PC-3 (cell line): Measurements from ENCODE around the gene ERGIC1. TPM values are rescaled to one million over a fixed set of nuclear protein-coding genes. Genes with fewer than 3 reads are reported as not detected.

Source experiments
- ATAC-seq: fragments of 200-7000 bp; cut with Tn5 transposase; 2 replicates; pipeline ENCODE4 v1.9.1; 2020; ENCODE audit warnings: mild to moderate bottlenecking, moderate library complexity
- BruUV-seq: library from RNA; stranded (reverse); fragments of 400-500 nt; replicated peaks from 2 replicates; lab custom pipeline; 2021; lab: Mats Ljungman, UMichigan
- CTCF ChIA-PET: fragments of 300-600 bp; sonication (Branson Sonifier 250); formaldehyde crosslinking; loops from one replicate; lab custom pipeline; 2022; ENCODE audit warnings: antibody characterized with exemption; lab: Charles Lee
- POLR2A ChIA-PET: fragments of 300-600 bp; sonication (Branson Sonifier 250); formaldehyde crosslinking; loops from one replicate; lab custom pipeline; 2022; ENCODE audit warnings: antibody characterized with exemption; ENCODE audit not compliant: unreplicated experiment; lab: Charles Lee
- DNase-seq: peaks from one replicate; pipeline ENCODE4 v3.0.0-alpha.2; 2015
- H2AFZ ChIP-seq: fragments of 300-600 bp; sonication (generic); 2 replicates; pipeline ENCODE4 v1.6.0; 2016; ENCODE audit warnings: antibody characterized with exemption, low read length
- H3F3A ChIP-seq: fragments of 300-600 bp; sonication (generic); one replicate; pipeline ENCODE4 v1.6.0; 2017; ENCODE audit warnings: antibody characterized with exemption, low read length, control low read depth, mild to moderate bottlenecking; ENCODE audit not compliant: unreplicated experiment
- H3K27ac ChIP-seq: fragments of 300-600 bp; sonication (generic); 2 replicates; pipeline ENCODE4 v1.5.1; 2016; ENCODE audit warnings: mild to moderate bottlenecking, low read length
- H3K27me3 ChIP-seq: fragments of 300-600 bp; sonication (generic); 2 replicates; pipeline ENCODE4 v1.6.1; 2016; ENCODE audit warnings: low read length, mixed read lengths
- H3K36me3 ChIP-seq: fragments of 300-600 bp; sonication (generic); 2 replicates; pipeline ENCODE4 v1.6.1; 2016; ENCODE audit warnings: low read depth, mixed run types, low read length, mixed read lengths
- H3K4me1 ChIP-seq: fragments of 300-600 bp; sonication (generic); 2 replicates; pipeline ENCODE4 v1.5.1; 2016; ENCODE audit warnings: low read length; ENCODE audit not compliant: insufficient read depth
- H3K4me2 ChIP-seq: fragments of 300-600 bp; sonication (generic); 2 replicates; pipeline ENCODE4 v1.6.0; 2016; ENCODE audit warnings: low read length
- H3K4me3 ChIP-seq: fragments of 300-600 bp; sonication (generic); 2 replicates; pipeline ENCODE4 v1.5.1; 2016; ENCODE audit warnings: mild to moderate bottlenecking, low read length, mixed read lengths
- H3K79me2 ChIP-seq: fragments of 300-600 bp; sonication (generic); 2 replicates; pipeline ENCODE4 v1.6.1; 2017; ENCODE audit warnings: low read length, mixed read lengths
- H3K9ac ChIP-seq: fragments of 300-600 bp; sonication (generic); 2 replicates; pipeline ENCODE4 v1.6.0; 2016; ENCODE audit warnings: mild to moderate bottlenecking, low read length
- H3K9me2 ChIP-seq: fragments of 300-600 bp; sonication (generic); replicated peaks from 2 replicates; pipeline ENCODE4 v1.6.1; 2016; ENCODE audit warnings: mixed run types, low read length, mixed read lengths
- H3K9me3 ChIP-seq: fragments of 300-600 bp; sonication (generic); 2 replicates; pipeline ENCODE4 v1.6.1; 2016; ENCODE audit warnings: low read length, mixed read lengths
- H4K20me1 ChIP-seq: fragments of 300-600 bp; sonication (generic); 2 replicates; pipeline ENCODE4 v1.6.1; 2016; ENCODE audit warnings: low read length, mixed read lengths
- CTCF ChIP-seq: fragments of 300-600 bp; sonication (generic); conservative IDR thresholded peaks from 2 replicates; pipeline ENCODE4 v1.5.1; 2017; ENCODE audit warnings: antibody characterized with exemption, low read depth, mild to moderate bottlenecking, low read length
- EZH2 ChIP-seq: fragments of 300-600 bp; sonication (generic); IDR thresholded peaks from one replicate; pipeline ENCODE4 v1.6.1; 2017; ENCODE audit warnings: antibody characterized with exemption, mild to moderate bottlenecking, low read length; ENCODE audit not compliant: unreplicated experiment
- EZH2phosphoT487 ChIP-seq: fragments of 300-600 bp; sonication (generic); IDR thresholded peaks from 2 replicates; pipeline ENCODE4 v1.6.1; 2018; ENCODE audit warnings: mild to moderate bottlenecking, antibody characterized with exemption, low read length, borderline replicate concordance
- intact Hi-C: fragments of 100-400 bp; cut with micrococcal nuclease; formaldehyde crosslinking; loops from 2 replicates; pipeline ENCODE4 v1.9.0; 2023
- total RNA-seq: library from RNA; depleted of rRNA; stranded (reverse); fragments of >200 nt; gene quantifications from 2 replicates; pipeline ENCODE4 v1.2.3, GENCODE V29; 2014

ERGIC1 gene
- total RNA-seq, 1 experiment from 2014 or later, result 148 TPM

GRCh38 chr5:172953776-172954675 is 120.0 kb downstream of the ERGIC1 start:
- peak; percentile 25 for DNase-seq

DNA sequence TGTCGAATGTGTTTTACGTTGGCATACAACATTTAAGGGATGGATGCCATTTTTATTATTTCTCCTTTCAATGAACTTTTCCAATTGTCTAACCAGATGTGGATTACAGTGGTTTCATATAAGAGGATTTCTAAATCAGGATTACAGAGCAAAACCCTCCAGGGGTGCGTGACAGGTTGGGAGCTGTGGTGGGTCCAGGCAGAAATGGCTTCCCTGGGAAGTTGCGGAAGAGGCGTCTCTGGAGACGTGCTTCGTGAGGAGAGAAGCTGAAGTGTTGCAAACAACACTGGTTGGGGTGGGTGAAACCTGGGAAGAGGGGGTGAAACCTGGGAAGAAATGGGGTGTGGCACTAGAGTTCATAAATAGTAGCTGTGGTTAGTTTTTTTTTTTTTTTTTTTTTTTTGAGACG is 120.7 kb downstream of the ERGIC1 start:
- Histone ChIP-seq H3K27me3 (no peaks in the 10 kb centered on the region), H3K4me1 (peaks cover 13% of the 10 kb centered on the region), H3K9ac (no peak overlapping the region), H3K9me2 (no peaks in the 10 kb centered on the region), H3K9me3 (no peaks in the 10 kb centered on the region), H3K27ac (no peak overlapping the region), H3K36me3 (no peaks in the 10 kb centered on the region), H3K79me2 (peaks cover 5% of the 10 kb centered on the region), H3F3A (no peaks in the 10 kb centered on the region), H3K4me3 (no peak overlapping the region), H2AFZ (no peak overlapping the region), H4K20me1 (no peaks in the 10 kb centered on the region), H3K4me2 (no peak overlapping the region)
- DNase-seq (no peak), ATAC-seq (no peak)
- BruUV-seq, result no TSS peak
- no peak for TF ChIP-seq EZH2phosphoT487
- no peak for TF ChIP-seq CTCF
- TF ChIP-seq EZH2, result no peak
- ChIA-PET CTCF (interaction anchor here (1.1 kb wide), 1 partner anchor 248 kb away, joined by 3 read pairs; no protein-coding TSS in a partner anchor), POLR2A (no interaction called here)
- intact Hi-C loops, result no loop called here

More at GRCh38 chr5:172953776-172954675, 120.0 kb downstream of the ERGIC1 start:
- no peaks in the 10 kb centered on the region for H3F3A ChIP-seq
- no TSS peak for BruUV-seq
- H3K79me2 ChIP-seq, result no peaks in the 10 kb centered on the region
- no peaks in the 10 kb centered on the region for H3K36me3 ChIP-seq
- H3K27me3 ChIP-seq, result no peaks in the 10 kb centered on the region
- H3K4me2 ChIP-seq, result no peak overlapping the region
- ATAC-seq, result no peak
- peaks cover 13% of the 10 kb centered on the region for H3K4me1 ChIP-seq
- no peak overlapping the region for H3K27ac ChIP-seq
- ChIA-PET POLR2A (interaction anchor here (0.6 kb wide), 1 partner anchor 1021 kb away, joined by 3 read pairs; no protein-coding TSS in a partner anchor), CTCF (interaction anchor here (1.2 kb wide), 1 partner anchor 247 kb away, joined by 4 read pairs; no protein-coding TSS in a partner anchor)
- H3K9me3 ChIP-seq, result no peaks in the 10 kb centered on the region
- H4K20me1 ChIP-seq, result no peaks in the 10 kb centered on the region
- H3K4me3 ChIP-seq, result no peak overlapping the region
- no peak overlapping the region for H3K9ac ChIP-seq
- TF ChIP-seq EZH2phosphoT487, result no peak
- H3K9me2 ChIP-seq, result no peaks in the 10 kb centered on the region
- intact Hi-C loops, result no loop called here
- H2AFZ ChIP-seq, result no peak overlapping the region

DNA sequence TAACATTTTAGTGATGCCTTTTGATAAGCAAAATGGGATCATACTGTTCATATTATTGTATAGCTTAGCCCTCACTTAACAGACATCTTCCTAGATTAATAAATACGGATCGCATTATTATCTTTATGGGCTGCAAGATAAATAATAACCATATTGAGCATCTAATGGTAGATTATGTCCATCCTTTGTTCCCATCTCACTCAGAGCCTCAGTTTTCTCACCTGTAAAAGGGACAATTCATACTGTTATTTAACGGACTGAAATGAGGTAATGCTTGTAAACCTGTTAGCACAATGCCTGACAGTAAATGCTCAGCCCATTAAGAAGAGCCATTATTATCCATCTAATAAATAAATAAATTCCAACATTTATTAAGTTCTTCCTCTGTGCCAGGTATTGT is 122.2 kb downstream of the ERGIC1 start:
- intact Hi-C loops, result no loop called here
- Histone ChIP-seq H3K4me2 (peak overlapping the region; percentile 61), H3K9ac (no peak overlapping the region), H2AFZ (no peak overlapping the region), H3K4me3 (0 out of 2 replicates have a peak overlapping the region, but pooled peaks have one; percentile 13), H3K9me2 (no peaks in the 10 kb centered on the region), H3K27ac (peak overlapping the region; percentile 24), H3K9me3 (no peaks in the 10 kb centered on the region), H3K4me1 (peaks cover 22% of the 10 kb centered on the region), H3K36me3 (peaks cover 1% of the 10 kb centered on the region; the same call in 1 of the 2 replicates), H3F3A (no peaks in the 10 kb centered on the region), H3K79me2 (peaks cover 20% of the 10 kb centered on the region), H3K27me3 (no peaks in the 10 kb centered on the region), H4K20me1 (no peaks in the 10 kb centered on the region)
- ATAC-seq, result no peak
- DNase-seq, result no peak
- ChIA-PET POLR2A (no interaction called here), CTCF (no interaction called here)
- no peak for TF ChIP-seq EZH2phosphoT487
- TF ChIP-seq CTCF, result no peak
- no peak for TF ChIP-seq EZH2
- BruUV-seq, result no TSS peak
